ENCODE data around the gene BICRAL.

Gene BICRAL

DNA sequence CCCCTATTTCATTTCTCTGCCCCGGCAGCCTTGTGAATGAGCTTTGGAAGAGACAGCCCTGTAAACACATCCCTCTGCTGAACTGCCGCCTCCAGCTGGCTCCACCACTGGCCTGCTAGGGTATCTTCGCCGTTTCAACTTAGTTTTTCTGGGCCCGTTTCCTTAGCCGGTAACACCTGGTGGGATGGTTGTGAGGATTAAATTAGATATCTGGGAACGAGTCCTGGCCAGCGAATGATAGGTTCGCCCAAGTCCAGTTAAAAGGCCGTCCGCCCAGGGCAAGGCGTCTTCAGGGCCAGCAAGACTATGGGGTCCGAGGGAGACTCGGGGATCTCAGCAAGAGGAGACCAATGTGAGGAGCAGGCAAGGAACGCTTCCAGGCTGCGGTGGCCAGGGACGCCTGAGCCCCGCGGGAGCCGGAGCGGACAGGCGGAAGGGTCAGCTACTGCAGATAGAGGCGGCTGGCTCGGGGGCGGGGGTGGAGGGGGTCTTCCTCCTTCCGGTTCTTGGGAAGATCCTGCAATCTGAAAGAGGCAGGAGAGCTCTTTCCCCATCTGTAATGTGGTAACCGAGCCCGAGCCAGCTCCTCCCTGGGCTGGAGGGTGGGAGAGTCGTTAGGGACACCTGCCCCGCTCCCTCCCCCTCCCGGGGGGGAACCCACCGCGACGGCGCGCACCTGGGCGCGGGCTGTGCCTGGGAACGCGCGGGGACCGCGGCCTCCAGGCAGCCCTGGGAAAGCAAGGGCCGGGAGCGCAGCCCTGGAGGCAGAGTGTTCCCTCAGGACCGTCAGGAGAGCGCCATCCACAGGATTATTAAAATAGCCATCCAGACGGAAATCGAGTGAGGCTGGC, 129.5 kb downstream of the BICRAL start:
- 3 to 4% methylated on average over 49 of the region's 49 CpGs for WGBS, 2 experiments
- Histone ChIP-seq H3K4me1 (ENCODE audit: control insufficient read depth, insufficient read depth, low read length) (no peaks in the 10 kb centered on the region), H3K9me3 (ENCODE audit: control insufficient read depth, low read length) (no peaks in the 10 kb centered on the region), H3K27me3 (ENCODE audit: control insufficient read depth, insufficient read depth, low read length, poor library complexity, severe bottlenecking) (no peaks in the 10 kb centered on the region), H3K4me3 (ENCODE audit: insufficient read depth, low read depth, low read length) (peak overlapping the region; percentile 43), H3K36me3 (ENCODE audit: control insufficient read depth, insufficient read depth, low read length) (no peaks in the 10 kb centered on the region), H3K27ac (ENCODE audit: insufficient read depth, low read depth, low read length, poor library complexity, severe bottlenecking) (peak overlapping the region; percentile 82)

DNA sequence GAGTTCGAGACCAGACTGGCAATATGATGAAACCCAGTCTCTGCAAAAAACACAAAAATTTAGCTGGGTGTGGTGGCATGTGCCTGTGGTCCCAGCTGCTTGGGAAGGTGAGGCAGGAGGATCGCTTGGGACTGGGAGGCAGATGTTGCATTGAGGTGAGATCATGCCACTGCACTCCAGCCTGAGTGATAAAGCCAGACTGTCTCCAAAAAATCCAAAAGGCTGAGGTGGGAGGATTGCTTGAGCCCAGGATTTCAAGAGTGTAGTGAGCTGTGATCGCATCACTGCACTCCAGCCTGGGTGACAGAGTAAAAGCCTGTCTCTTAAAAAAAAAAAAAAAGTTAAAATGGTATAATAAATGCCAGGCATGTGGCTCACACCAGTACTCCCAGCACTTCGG, 132.7 kb downstream of the BICRAL start:
- Histone ChIP-seq H3K4me3 (ENCODE audit: insufficient read depth, low read depth, low read length) (no peak overlapping the region), H3K9me3 (ENCODE audit: control insufficient read depth, low read length) (no peaks in the 10 kb centered on the region), H3K27me3 (ENCODE audit: control insufficient read depth, insufficient read depth, low read length, poor library complexity, severe bottlenecking) (no peaks in the 10 kb centered on the region), H3K27ac (ENCODE audit: insufficient read depth, low read depth, low read length, poor library complexity, severe bottlenecking) (no peak overlapping the region), H3K4me1 (ENCODE audit: control insufficient read depth, insufficient read depth, low read length) (no peaks in the 10 kb centered on the region), H3K36me3 (ENCODE audit: control insufficient read depth, insufficient read depth, low read length) (no peaks in the 10 kb centered on the region)
- 92% methylated on average over 4 of the region's 4 CpGs for WGBS, 2 experiments

DNA sequence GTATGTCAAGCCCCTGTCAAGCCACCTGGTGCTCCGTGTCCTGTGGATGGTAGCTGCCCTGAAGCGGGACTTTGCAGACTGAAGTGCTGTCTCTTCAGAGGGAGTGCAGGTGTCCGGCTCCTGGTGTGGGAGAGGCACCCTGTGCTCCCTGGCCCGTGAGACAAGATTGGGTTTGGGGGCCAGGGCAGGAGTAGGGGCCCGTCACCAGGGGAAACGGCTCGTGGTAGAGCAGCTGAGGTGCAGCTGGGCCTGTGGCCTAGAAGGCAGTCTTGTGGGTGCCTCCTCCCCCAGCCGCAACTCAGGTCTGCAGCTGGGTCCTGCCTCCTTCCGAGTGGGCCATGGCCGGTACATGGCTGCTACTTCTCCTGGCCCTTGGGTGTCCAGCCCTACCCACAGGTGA, 133.9 kb downstream of the BICRAL start, which contains the start of gene PTCRA:
PTCRA (plus strand) TSS at position 322 of the 400 bp plus-strand sequence; CDS start at position 339, 17 bp downstream.
- no peak within 1 kb of the TSS for H3K4me3 ChIP-seq (ENCODE audit: insufficient read depth, low read depth, low read length)
- H3K9me3 ChIP-seq (ENCODE audit: control insufficient read depth, low read length): no peaks in the 10 kb centered on the region
- no peaks in the 10 kb centered on the region for H3K27me3 ChIP-seq (ENCODE audit: control insufficient read depth, insufficient read depth, low read length, poor library complexity, severe bottlenecking)
- no peaks in the 10 kb centered on the region for H3K4me1 ChIP-seq (ENCODE audit: control insufficient read depth, insufficient read depth, low read length)
- no peaks in the 10 kb centered on the region for H3K36me3 ChIP-seq (ENCODE audit: control insufficient read depth, insufficient read depth, low read length)
- H3K27ac ChIP-seq (ENCODE audit: insufficient read depth, low read depth, low read length, poor library complexity, severe bottlenecking): no peak within 1 kb of the TSS
- 92 to 94% methylated on average over 10 of the region's 10 CpGs for WGBS, 2 experiments

DNA sequence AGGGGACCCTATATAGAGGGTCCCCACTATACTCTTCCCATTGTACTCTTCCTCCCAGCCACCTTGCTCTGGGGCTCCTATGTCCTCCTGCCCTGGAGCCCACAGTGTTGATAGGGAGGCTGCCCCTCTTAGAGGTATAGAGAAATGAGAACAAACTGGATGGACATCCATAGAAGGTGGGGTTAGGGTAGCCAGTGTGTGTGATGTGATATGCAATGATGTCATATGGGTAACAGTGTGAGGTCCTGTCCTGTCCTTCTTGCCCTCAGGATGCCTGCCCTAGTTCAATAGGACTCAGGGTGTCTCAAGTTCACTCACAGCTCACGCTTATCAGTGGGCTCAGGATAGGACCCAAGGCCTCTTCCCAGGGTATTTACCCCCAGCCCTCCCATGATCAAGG, 134.4 kb downstream of the BICRAL start:
- Histone ChIP-seq H3K4me1 (ENCODE audit: control insufficient read depth, insufficient read depth, low read length) (no peaks in the 10 kb centered on the region), H3K4me3 (ENCODE audit: insufficient read depth, low read depth, low read length) (no peak overlapping the region), H3K27me3 (ENCODE audit: control insufficient read depth, insufficient read depth, low read length, poor library complexity, severe bottlenecking) (no peaks in the 10 kb centered on the region), H3K36me3 (ENCODE audit: control insufficient read depth, insufficient read depth, low read length) (no peaks in the 10 kb centered on the region), H3K27ac (ENCODE audit: insufficient read depth, low read depth, low read length, poor library complexity, severe bottlenecking) (no peak overlapping the region), H3K9me3 (ENCODE audit: control insufficient read depth, low read length) (no peaks in the 10 kb centered on the region)
- WGBS, 2 experiments: 88 to 98% methylated on average over 1 of the region's 1 CpG
